Measurements from ENCODE around the gene FGF23. TPM values are rescaled to one million over a fixed set of nuclear protein-coding genes. Genes with fewer than 3 reads are reported as not detected.

Gene FGF23
- total and polyA plus RNA-seq, 2 experiments from 2014 or later: not detected

- H3K4me1 ChIP-seq (ENCODE audit: insufficient read depth): no peaks in the 10 kb centered on the region
Observed at GRCh38 chr12:4372653-4373052, 6.9 kb downstream of the FGF23 start.

GRCh38 chr12:4370265-4370664, 9.2 kb downstream of the FGF23 start:
- 67 to 76% methylated on average over 19 to 30 of the region's 31 CpGs for WGBS, 2 experiments (ENCODE audit: low coverage in 1 of 2, low lambda C conversion rate in 2 of 2, missing lambda C conversion rate in 2 of 2)
- no peaks in the 10 kb centered on the region for H3K9me3 ChIP-seq (ENCODE audit: low read depth)
- no peaks in the 10 kb centered on the region for H3F3A ChIP-seq (ENCODE audit: insufficient read depth)
- no peaks in the 10 kb centered on the region for H3K79me2 ChIP-seq (ENCODE audit: insufficient read depth)
- no peaks in the 10 kb centered on the region for H4K20me1 ChIP-seq (ENCODE audit: insufficient read depth)
- no peaks in the 10 kb centered on the region for H3K9me2 ChIP-seq (ENCODE audit: insufficient read depth)
- DNase-seq: no peak
- no peak overlapping the region for H3K9ac ChIP-seq
- no peaks in the 10 kb centered on the region for H3K36me3 ChIP-seq (ENCODE audit: low read depth)
- H3K4me2 ChIP-seq (ENCODE audit: unreplicated experiment): no peak overlapping the region
- no peak overlapping the region for H2AFZ ChIP-seq
- in situ Hi-C loops (cut with MboI): no loop called here
- H3K27me3 ChIP-seq (replicated peaks; ENCODE audit: insufficient read depth): peaks cover 7% of the 10 kb centered on the region; the same call in 1 of the 2 replicates
- H3K27ac ChIP-seq: no peak overlapping the region
- H3K4me1 ChIP-seq (ENCODE audit: insufficient read depth): no peaks in the 10 kb centered on the region
- TF ChIP-seq EZH2phosphoT487 (IDR thresholded peaks at IDR 0.05; ENCODE audit: insufficient read depth, low read depth): no peak
- no peak for TF ChIP-seq EZH2 (IDR thresholded peaks at IDR 0.05; ENCODE audit: insufficient read depth, poor library complexity, severe bottlenecking)
- H3K4me3 ChIP-seq: no peak overlapping the region

More at GRCh38 chr12:4372653-4373052, 6.9 kb downstream of the FGF23 start:
- no peaks in the 10 kb centered on the region for H3K9me3 ChIP-seq (ENCODE audit: low read depth)
- H3K9ac ChIP-seq: no peak overlapping the region
- no peaks in the 10 kb centered on the region for H3K9me2 ChIP-seq (ENCODE audit: insufficient read depth)
- 40 to 42% methylated on average over 2 of the region's 2 CpGs for WGBS, 2 experiments (ENCODE audit: low coverage in 1 of 2, low lambda C conversion rate in 2 of 2, missing lambda C conversion rate in 2 of 2)
- H3K27me3 ChIP-seq (replicated peaks; ENCODE audit: insufficient read depth): peaks cover 12% of the 10 kb centered on the region; the same call in 1 of the 2 replicates
- no peaks in the 10 kb centered on the region for H3K36me3 ChIP-seq (ENCODE audit: low read depth)
- H3K27ac ChIP-seq: no peak overlapping the region
- no peaks in the 10 kb centered on the region for H4K20me1 ChIP-seq (ENCODE audit: insufficient read depth)
- no peak overlapping the region for H3K4me3 ChIP-seq
- in situ Hi-C loops (cut with MboI): no loop called here
- no peak overlapping the region for H2AFZ ChIP-seq
- TF ChIP-seq EZH2phosphoT487 (IDR thresholded peaks at IDR 0.05; ENCODE audit: insufficient read depth, low read depth) (no peak), EZH2 (IDR thresholded peaks at IDR 0.05; ENCODE audit: insufficient read depth, poor library complexity, severe bottlenecking) (no peak)
- no peak for DNase-seq
- H3F3A ChIP-seq (ENCODE audit: insufficient read depth): no peaks in the 10 kb centered on the region
- H3K79me2 ChIP-seq (ENCODE audit: insufficient read depth): no peaks in the 10 kb centered on the region
- no peak overlapping the region for H3K4me2 ChIP-seq (ENCODE audit: unreplicated experiment)

DNA sequence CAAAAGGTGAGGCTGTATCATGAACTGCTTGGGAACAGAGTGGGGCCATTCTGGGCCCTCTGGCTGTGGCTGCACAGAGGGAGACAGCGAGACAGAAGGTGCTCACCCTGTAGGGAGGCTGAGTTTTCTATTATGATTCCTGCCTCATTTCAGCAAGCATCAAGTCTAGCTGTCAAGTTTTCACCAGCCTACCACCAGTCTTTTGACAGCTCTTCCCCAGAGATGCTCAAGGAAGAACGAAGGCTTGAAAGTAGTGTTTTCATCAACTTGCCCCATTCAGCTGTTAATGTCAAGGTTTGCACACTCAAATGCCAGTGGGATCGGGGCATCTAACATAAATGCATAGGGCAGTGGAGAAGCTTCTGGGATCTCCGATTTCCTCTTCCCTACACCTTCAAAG, 10.0 kb downstream of the FGF23 start:
- Histone ChIP-seq H3K9ac (no peak overlapping the region), H3K4me3 (no peak overlapping the region), H3K4me1 (ENCODE audit: insufficient read depth) (no peaks in the 10 kb centered on the region), H3F3A (ENCODE audit: insufficient read depth) (no peaks in the 10 kb centered on the region), H3K9me3 (ENCODE audit: low read depth) (no peaks in the 10 kb centered on the region), H3K79me2 (ENCODE audit: insufficient read depth) (no peaks in the 10 kb centered on the region), H4K20me1 (ENCODE audit: insufficient read depth) (no peaks in the 10 kb centered on the region), H2AFZ (no peak overlapping the region), H3K36me3 (ENCODE audit: low read depth) (no peaks in the 10 kb centered on the region), H3K4me2 (ENCODE audit: unreplicated experiment) (no peak overlapping the region), H3K27me3 (replicated peaks; ENCODE audit: insufficient read depth) (peaks cover 7% of the 10 kb centered on the region; the same call in 1 of the 2 replicates), H3K9me2 (ENCODE audit: insufficient read depth) (no peaks in the 10 kb centered on the region), H3K27ac (no peak overlapping the region)
- TF ChIP-seq EZH2phosphoT487 (IDR thresholded peaks at IDR 0.05; ENCODE audit: insufficient read depth, low read depth) (no peak), EZH2 (IDR thresholded peaks at IDR 0.05; ENCODE audit: insufficient read depth, poor library complexity, severe bottlenecking) (no peak)
- 32 to 35% methylated on average over 4 of the region's 4 CpGs for WGBS, 2 experiments (ENCODE audit: low coverage in 1 of 2, low lambda C conversion rate in 2 of 2, missing lambda C conversion rate in 2 of 2)
- DNase-seq: no peak
- in situ Hi-C loops (cut with MboI): no loop called here

- Histone ChIP-seq H3K79me2 (ENCODE audit: insufficient read depth) (no peaks in the 10 kb centered on the region), H3K36me3 (ENCODE audit: low read depth) (no peaks in the 10 kb centered on the region), H3K4me2 (ENCODE audit: unreplicated experiment) (no peak overlapping the region), H3K27ac (no peak overlapping the region), H3F3A (ENCODE audit: insufficient read depth) (no peaks in the 10 kb centered on the region), H3K4me1 (ENCODE audit: insufficient read depth) (no peaks in the 10 kb centered on the region), H3K9me3 (ENCODE audit: low read depth) (no peaks in the 10 kb centered on the region), H3K9ac (no peak overlapping the region), H4K20me1 (ENCODE audit: insufficient read depth) (no peaks in the 10 kb centered on the region), H3K4me3 (no peak overlapping the region), H3K9me2 (ENCODE audit: insufficient read depth) (no peaks in the 10 kb centered on the region), H2AFZ (no peak overlapping the region), H3K27me3 (replicated peaks; ENCODE audit: insufficient read depth) (peaks cover 7% of the 10 kb centered on the region)
- 33 to 41% methylated on average over 2 of the region's 2 CpGs for WGBS, 2 experiments (ENCODE audit: low coverage in 1 of 2, low lambda C conversion rate in 2 of 2, missing lambda C conversion rate in 2 of 2)
- in situ Hi-C loops (cut with MboI): no loop called here
- no peak for TF ChIP-seq EZH2phosphoT487 (IDR thresholded peaks at IDR 0.05; ENCODE audit: insufficient read depth, low read depth)
- no peak for DNase-seq
Observed at GRCh38 chr12:4366090-4366489, 13.4 kb downstream of the FGF23 start.

GRCh38 chr12:4356041-4356327, 23.5 kb downstream of the FGF23 start:
- no peaks in the 10 kb centered on the region for H3K79me2 ChIP-seq (ENCODE audit: insufficient read depth)
- no peaks in the 10 kb centered on the region for H3F3A ChIP-seq (ENCODE audit: insufficient read depth)
- H3K9me3 ChIP-seq (ENCODE audit: low read depth): no peaks in the 10 kb centered on the region
- peak; percentile 18 for DNase-seq
- in situ Hi-C loops (cut with MboI): no loop called here
- H3K27me3 ChIP-seq (replicated peaks; ENCODE audit: insufficient read depth): no peaks in the 10 kb centered on the region
- no peak overlapping the region for H3K4me3 ChIP-seq
- no peak overlapping the region for H3K9ac ChIP-seq
- no peak for TF ChIP-seq EZH2phosphoT487 (IDR thresholded peaks at IDR 0.05; ENCODE audit: insufficient read depth, low read depth)
- no peak for TF ChIP-seq EZH2 (IDR thresholded peaks at IDR 0.05; ENCODE audit: insufficient read depth, poor library complexity, severe bottlenecking)
- no peaks in the 10 kb centered on the region for H3K9me2 ChIP-seq (ENCODE audit: insufficient read depth)
- no peak overlapping the region for H3K4me2 ChIP-seq (ENCODE audit: unreplicated experiment)
- no peak overlapping the region for H3K27ac ChIP-seq
- peaks cover 17% of the 10 kb centered on the region for H3K36me3 ChIP-seq (ENCODE audit: low read depth)
- H3K4me1 ChIP-seq (ENCODE audit: insufficient read depth): no peaks in the 10 kb centered on the region
- H4K20me1 ChIP-seq (ENCODE audit: insufficient read depth): no peaks in the 10 kb centered on the region
- H2AFZ ChIP-seq: no peak overlapping the region

Measured in GM23248 (cell line).